MCF 10A (cell line): Measurements from ENCODE around the gene RPGRIP1L. TPM values are rescaled to one million over a fixed set of nuclear protein-coding genes. Genes with fewer than 3 reads are reported as not detected.

Experiments
- BruUV-seq: library from RNA; stranded (reverse); fragments of 400-500 nt; replicated peaks from 2 replicates; lab custom pipeline; 2021; lab: Mats Ljungman, UMichigan
- CTCF ChIA-PET: fragments of 300-600 bp; sonication (Branson Sonifier 250); formaldehyde crosslinking; extraction: SDS; loops from one replicate; lab custom pipeline; 2021; ENCODE audit warnings: antibody characterized with exemption, inconsistent platforms; lab: Yijun Ruan, JAX
- POLR2A ChIA-PET: fragments of 300-600, 350-650 bp; sonication (Branson Sonifier 250); formaldehyde crosslinking; extraction: SDS; loops from one replicate; lab custom pipeline; 2020; ENCODE audit warnings: antibody characterized with exemption, inconsistent platforms; lab: Yijun Ruan, JAX
- DNase-seq: peaks from one replicate; pipeline ENCODE4 v3.0.0-alpha.2; 2018; ENCODE audit not compliant: unreplicated experiment
- H3K27ac Mint-ChIP-seq: one replicate; pipeline ENCODE4 v1.8.0; 2022; ENCODE audit warnings: mild to moderate bottlenecking, low read depth, mixed read lengths; ENCODE audit not compliant: unreplicated experiment
- H3K27me3 Mint-ChIP-seq: one replicate; pipeline ENCODE4 v1.8.0; 2022; ENCODE audit warnings: mixed read lengths; ENCODE audit not compliant: insufficient read depth, unreplicated experiment
- H3K36me3 Mint-ChIP-seq: one replicate; pipeline ENCODE4 v1.8.0; 2022; ENCODE audit warnings: mild to moderate bottlenecking, moderate library complexity, mixed read lengths; ENCODE audit not compliant: insufficient read depth, unreplicated experiment
- H3K4me1 Mint-ChIP-seq: one replicate; pipeline ENCODE4 v1.8.0; 2022; ENCODE audit warnings: mixed read lengths; ENCODE audit not compliant: insufficient read depth, unreplicated experiment
- H3K4me3 Mint-ChIP-seq: one replicate; pipeline ENCODE4 v1.8.0; 2022; ENCODE audit warnings: mild to moderate bottlenecking, moderate library complexity, mixed read lengths; ENCODE audit not compliant: unreplicated experiment
- H3K9me3 Mint-ChIP-seq: one replicate; pipeline ENCODE4 v1.8.0; 2022; ENCODE audit warnings: mixed read lengths; ENCODE audit not compliant: unreplicated experiment
- intact Hi-C: fragments of 100-400 bp; cut with micrococcal nuclease; formaldehyde crosslinking; loops from 2 replicates; pipeline ENCODE4 v1.14.1; 2022
- total RNA-seq: library from RNA; stranded (reverse); gene quantifications from 2 replicates; pipeline ENCODE4 v1.2.3, GENCODE V29; 2022
- TF ChIP-seq, protein P1 (sequence below): fragments of 200-600 bp; IDR thresholded peaks from one replicate; pipeline ENCODE4 v1.8.0; 2022; ENCODE audit warnings: antibody characterized with exemption, mild to moderate bottlenecking; ENCODE audit not compliant: unreplicated experiment

RPGRIP1L gene
- total RNA-seq, 1 experiment from 2014 or later: 13.4 TPM

DNA sequence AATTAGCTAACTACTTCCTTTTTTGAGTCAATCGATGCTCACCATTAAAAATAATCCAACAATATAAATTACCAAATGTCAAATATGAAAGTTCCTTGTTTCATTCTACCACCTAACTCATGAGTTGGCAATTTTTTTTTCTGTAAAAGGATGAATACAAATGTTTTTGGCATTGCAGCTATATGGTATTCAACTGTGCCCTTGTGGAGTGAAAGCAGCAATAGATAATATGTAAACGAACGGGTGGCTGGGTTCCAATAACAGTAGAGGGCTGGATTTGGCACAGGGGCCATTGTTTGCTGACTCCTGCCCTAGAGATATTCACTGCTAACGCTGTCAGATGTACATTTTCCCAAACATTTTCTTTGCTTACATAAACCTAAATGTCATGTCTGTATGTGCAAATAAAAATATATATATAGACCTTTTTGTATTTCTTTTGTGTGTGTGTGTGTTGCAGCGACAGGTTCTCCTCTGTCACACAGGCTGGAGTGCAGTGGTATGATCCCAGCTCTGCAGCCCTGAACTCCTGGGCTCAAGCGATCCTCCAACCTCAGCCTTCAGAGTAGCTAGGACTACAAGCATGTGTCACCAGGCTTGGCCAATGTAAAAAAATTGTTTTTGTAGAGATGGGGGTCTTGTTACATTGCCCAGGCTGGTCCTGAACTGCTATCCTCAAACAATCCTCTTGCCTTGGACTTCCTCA is 73.9 kb downstream of the RPGRIP1L start:
- no peaks in the 10 kb centered on the region for H3K27me3 Mint-ChIP-seq
- ChIA-PET POLR2A (no interaction called here), CTCF (no interaction called here)
- TF ChIP-seq, protein P1, sequence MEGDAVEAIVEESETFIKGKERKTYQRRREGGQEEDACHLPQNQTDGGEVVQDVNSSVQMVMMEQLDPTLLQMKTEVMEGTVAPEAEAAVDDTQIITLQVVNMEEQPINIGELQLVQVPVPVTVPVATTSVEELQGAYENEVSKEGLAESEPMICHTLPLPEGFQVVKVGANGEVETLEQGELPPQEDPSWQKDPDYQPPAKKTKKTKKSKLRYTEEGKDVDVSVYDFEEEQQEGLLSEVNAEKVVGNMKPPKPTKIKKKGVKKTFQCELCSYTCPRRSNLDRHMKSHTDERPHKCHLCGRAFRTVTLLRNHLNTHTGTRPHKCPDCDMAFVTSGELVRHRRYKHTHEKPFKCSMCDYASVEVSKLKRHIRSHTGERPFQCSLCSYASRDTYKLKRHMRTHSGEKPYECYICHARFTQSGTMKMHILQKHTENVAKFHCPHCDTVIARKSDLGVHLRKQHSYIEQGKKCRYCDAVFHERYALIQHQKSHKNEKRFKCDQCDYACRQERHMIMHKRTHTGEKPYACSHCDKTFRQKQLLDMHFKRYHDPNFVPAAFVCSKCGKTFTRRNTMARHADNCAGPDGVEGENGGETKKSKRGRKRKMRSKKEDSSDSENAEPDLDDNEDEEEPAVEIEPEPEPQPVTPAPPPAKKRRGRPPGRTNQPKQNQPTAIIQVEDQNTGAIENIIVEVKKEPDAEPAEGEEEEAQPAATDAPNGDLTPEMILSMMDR: no peak
- no peak for DNase-seq
- BruUV-seq: no TSS peak
- no peak overlapping the region for H3K4me3 Mint-ChIP-seq
- no peak overlapping the region for H3K27ac Mint-ChIP-seq
- H3K4me1 Mint-ChIP-seq: no peaks in the 10 kb centered on the region
- no peaks in the 10 kb centered on the region for H3K9me3 Mint-ChIP-seq
- peaks cover 15% of the 10 kb centered on the region for H3K36me3 Mint-ChIP-seq
- intact Hi-C loops: no loop called here

DNA sequence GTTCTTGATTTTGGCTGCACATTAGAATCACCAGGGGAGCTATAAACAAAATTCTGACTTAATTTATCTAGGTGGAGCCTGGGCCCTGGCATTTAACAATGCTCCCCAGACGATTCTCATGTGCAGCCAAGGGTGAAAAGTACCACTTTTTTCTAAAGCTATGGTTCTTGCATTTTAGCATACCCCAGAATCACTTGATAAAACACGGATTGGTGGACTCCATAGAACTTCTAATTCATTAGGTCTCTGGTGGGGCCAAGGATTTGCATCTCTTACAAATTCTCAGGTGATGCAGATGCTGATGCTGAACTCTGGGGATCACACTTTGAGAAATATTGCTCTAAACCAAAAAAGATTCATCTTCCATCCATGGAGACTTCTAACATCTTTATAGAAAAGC is 74.5 kb downstream of the RPGRIP1L start:
- TF ChIP-seq, protein P1: no peak
- no peak for DNase-seq
- intact Hi-C loops: no loop called here
- Mint-ChIP-seq H3K36me3 (peaks cover 10% of the 10 kb centered on the region), H3K4me3 (no peak overlapping the region), H3K27ac (no peak overlapping the region), H3K4me1 (no peaks in the 10 kb centered on the region), H3K27me3 (no peaks in the 10 kb centered on the region), H3K9me3 (no peaks in the 10 kb centered on the region)
- POLR2A ChIA-PET: no interaction called here
- no TSS peak for BruUV-seq
- CTCF ChIA-PET: no interaction called here

DNA sequence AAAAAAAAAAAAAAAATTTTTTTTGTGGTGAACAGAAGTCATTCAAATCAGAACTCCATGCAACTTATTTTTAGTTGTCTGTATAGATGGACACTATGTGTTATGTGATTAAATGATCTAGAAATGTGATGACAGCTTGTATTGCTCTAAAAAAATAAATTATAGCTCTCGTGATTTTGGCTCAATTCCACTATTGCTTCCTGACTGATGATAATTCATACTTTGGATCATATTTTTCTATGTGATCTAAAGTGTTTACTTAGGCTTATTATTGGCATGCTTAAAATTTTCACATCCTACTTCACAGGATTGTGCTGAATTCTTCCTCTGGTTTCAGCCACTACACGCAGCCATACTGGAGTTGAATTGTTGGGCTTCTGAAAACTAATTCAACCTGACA is 76.8 kb downstream of the RPGRIP1L start:
- no TSS peak for BruUV-seq
- ChIA-PET POLR2A (no interaction called here), CTCF (no interaction called here)
- intact Hi-C loops: no loop called here
- H3K4me1 Mint-ChIP-seq: no peaks in the 10 kb centered on the region
- H3K27me3 Mint-ChIP-seq: no peaks in the 10 kb centered on the region
- H3K4me3 Mint-ChIP-seq: no peak overlapping the region
- no peaks in the 10 kb centered on the region for H3K9me3 Mint-ChIP-seq
- TF ChIP-seq, protein P1: no peak
- no peak overlapping the region for H3K27ac Mint-ChIP-seq
- DNase-seq: no peak
- H3K36me3 Mint-ChIP-seq: peaks cover 18% of the 10 kb centered on the region

DNA sequence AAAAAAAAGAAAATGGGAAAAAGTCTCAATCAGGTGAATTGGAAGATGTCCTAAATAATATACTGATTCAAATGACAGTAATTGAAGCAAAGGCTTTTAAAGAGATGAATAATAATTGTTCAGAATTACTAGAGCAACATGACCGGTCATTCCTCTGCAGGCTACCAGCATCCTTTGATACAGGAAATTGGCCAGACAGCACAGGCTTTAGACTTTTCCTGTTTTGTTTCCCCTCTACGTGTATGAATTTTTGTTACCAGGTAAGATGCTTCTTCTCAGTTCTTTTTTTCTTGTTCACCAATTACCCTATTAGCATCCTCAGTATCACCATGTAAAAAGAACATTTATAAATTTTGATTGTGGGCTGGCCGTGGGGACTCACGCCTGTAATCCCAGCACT is 77.5 kb downstream of the RPGRIP1L start:
- BruUV-seq: no TSS peak
- no peak for DNase-seq
- Mint-ChIP-seq H3K27ac (no peak overlapping the region), H3K36me3 (peaks cover 23% of the 10 kb centered on the region), H3K9me3 (no peaks in the 10 kb centered on the region), H3K27me3 (no peaks in the 10 kb centered on the region), H3K4me3 (no peak overlapping the region), H3K4me1 (no peaks in the 10 kb centered on the region)
- TF ChIP-seq, protein P1: no peak
- CTCF ChIA-PET: no interaction called here
- POLR2A ChIA-PET: no interaction called here
- intact Hi-C loops: no loop called here
